GM21381 (cell line): ENCODE data around the gene LRFN5.

Experiments
- ATAC-seq: cut with Tn5 transposase; IDR thresholded peaks from one replicate; pipeline ENCODE4 v1.9.1; 2021; ENCODE audit warnings: mild to moderate bottlenecking, moderate library complexity; ENCODE audit not compliant: unreplicated experiment

Gene LRFN5

DNA sequence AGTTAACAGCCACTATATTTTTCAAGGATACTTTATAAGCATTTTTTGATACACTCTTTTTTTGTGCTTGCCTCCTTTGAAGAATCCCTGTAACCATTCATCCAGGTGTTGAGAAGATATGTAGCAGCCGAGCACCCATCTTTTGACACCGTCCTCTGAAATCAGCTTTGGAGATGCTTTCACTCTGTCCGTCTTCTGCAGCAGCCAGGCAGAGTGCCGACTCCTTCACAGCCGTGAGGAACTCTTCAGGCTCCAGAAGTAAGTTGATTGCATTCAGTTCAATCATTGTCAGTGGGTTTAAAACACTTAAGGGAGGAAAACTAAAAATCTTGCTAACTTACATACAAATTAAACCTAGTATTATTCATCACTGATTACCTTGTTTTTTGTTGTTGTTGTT is 160.1 kb downstream of the LRFN5 start:
- no peak for ATAC-seq

DNA sequence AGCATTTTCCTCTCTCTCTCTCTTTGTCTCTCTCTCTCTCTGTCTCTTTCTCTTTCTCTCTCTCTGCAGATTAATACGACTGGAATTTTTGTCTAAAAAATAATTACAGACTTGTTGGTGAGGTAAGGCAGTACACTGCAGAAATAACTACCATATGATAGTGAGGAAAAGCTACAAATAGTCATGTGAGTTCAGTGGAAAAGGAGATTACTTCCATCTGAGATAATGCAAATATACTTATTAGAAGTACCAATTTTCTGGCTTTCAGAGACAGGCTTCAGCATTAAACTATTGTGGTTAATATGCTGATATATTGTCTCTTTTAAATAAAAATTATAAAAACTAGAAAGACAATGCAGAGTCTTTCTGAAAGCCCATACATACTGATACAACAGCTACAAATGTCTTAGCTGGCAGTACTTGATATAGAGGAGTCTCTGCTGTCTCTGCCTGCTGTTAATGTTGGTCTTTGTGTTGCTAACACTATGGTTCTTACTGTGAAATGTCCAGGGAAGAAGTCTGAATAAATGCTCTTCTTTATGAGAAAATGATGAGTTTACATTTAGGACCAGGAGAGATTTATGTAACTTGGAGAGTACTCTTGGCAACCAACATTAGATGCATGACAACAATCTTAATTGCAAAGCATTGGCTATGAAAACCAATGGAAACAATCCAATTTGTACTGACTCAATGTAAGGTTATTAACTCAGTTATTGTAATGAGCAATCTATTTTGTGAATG is 167.0 kb downstream of the LRFN5 start:
- ATAC-seq = no peak

- ATAC-seq = no peak
Observed at GRCh38 chr14:41782511-41782910, 175.8 kb downstream of the LRFN5 start.

DNA sequence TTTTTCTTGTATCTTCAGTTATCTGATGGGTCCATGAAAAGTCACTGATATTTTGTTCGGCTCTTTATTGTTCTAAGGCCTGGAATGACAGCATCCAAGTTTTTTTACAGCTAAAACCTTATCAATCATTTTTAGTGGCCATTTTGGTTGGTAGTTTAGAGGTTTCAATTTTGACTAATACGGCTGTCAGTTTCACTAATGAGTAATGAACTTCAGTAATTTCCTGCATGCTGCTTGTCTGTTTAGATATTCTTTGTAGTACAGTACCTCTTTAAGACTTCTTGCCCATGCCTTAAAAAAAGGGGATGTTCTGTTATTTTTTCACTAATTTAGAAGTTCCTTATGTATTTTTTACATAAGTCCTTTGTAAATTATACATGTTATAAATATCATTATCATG is 176.7 kb downstream of the LRFN5 start:
- ATAC-seq = no peak

DNA sequence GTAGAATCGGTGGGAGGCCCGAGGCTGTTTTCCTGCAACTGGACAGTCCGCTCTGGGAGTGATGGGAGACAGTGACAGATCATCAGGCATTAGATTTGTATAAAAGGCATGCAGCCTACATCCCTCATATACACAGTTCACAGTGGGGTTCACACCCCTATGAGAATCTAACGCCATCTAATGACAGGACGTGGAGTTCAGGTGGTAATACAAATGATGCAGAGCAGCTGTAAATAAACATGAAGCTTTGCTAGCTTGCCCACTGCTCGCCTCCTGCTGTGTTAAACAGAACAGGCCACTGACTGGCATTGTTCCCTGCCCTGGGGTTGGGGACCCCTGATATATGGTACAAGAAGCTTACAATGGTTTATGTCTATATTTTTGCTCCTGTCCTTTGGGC is 179.0 kb downstream of the LRFN5 start:
- ATAC-seq = no peak

GRCh38 chr14:41799817-41800216 is 193.1 kb downstream of the LRFN5 start:
- no peak for ATAC-seq

GRCh38 chr14:41805633-41806032 is 199.0 kb downstream of the LRFN5 start:
- no peak for ATAC-seq

DNA sequence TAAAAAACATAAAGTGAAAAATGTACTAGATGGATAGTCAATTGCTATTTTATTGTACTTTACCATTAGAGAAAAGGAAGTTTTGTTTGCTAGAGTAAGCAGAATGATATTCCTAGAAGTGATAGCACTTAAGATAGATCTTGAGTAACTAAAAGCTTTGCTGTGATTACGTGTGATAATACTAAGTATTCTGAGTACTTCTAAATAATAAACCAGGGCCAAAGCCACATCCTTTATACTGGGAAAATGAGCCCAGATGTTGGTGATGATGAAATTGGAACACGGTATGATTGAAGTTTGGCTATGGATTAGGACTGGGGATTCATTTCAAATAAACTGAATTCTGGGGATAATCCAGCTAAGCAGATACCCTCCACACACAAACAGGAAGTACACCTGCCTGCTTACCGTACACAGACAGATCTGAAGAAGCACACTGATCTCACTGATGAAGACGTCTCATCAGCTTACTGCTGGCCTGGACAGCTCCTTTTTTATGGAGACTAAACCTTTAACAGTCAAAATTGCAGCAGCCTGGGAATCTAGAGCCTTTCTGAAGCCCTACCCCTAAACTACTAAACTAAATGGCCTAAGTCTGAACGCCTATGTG is 199.8 kb downstream of the LRFN5 start:
- no peak for ATAC-seq

GRCh38 chr14:41810362-41810761 is 203.7 kb downstream of the LRFN5 start:
- no peak for ATAC-seq

GRCh38 chr14:41817626-41818025 is 210.9 kb downstream of the LRFN5 start:
- ATAC-seq = no peak

DNA sequence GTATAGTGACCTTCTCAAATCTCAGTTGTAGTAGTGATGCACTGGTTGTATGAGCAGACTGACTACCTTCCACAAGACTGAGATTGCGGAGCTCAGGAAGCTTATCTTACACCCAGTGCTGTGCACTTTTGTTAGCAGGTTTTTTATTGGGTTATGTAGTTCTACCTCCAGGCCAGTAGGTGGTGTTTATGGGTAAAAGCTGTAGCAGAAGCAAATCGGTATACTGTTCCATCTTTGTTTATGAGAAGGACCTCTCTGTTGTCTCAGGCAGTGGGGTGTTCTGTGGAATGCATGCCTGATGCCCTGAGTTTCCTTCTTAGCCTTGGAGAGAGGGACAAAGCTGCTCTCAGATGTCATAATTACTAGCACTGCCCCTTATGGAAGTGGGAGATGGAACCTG is 217.8 kb downstream of the LRFN5 start:
- no peak for ATAC-seq

DNA sequence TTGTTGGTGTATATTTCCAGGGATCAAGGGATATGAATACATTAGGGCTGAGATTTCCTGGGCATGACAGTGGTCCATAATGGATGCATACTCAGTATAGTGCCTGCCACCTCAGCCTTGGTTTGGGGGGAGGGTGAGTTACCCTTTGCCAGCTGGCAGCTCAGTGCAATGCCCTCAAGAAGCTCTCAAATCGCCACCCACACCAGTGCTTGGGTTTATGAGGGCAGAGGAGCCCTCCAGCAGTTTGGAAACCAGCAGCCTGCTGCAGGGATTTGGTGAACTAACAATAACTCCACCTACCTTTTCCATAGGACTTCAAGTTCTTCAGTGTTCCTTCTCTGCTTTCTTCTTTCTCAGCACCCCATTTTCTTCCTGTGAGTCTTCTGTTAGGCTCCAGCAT is 218.9 kb downstream of the LRFN5 start:
- no peak for ATAC-seq

DNA sequence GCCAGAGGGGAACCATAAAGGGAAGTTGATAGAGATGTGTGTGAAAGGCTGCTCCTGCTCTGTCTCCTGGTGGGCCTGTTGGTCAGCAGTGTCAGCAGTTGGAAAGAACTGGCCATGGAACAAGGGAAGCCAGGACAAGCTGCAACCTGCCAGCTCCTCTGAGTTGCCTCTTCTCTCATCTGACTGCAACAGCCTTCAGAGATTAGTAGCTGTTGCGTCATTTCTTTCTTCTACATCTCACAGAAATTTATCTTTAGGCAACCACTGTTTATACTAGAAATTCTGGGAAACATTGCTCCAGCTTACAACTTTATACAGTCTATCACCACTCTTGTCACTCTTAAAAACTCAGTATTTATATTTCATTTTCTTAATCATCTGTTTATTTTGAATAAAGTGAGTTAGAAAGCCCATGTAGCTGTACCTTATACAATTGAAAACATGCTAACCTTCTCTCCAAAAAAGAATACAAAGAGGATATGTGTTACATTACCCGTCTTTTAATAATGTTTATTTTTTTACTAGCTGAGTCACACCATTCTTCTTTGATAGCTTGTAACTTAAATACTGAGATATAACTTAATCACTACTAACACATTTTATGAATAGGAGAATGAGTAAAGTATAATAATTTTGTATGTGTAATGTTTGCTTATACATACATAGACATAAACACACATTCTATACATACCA is 224.2 kb downstream of the LRFN5 start:
- no peak for ATAC-seq

DNA sequence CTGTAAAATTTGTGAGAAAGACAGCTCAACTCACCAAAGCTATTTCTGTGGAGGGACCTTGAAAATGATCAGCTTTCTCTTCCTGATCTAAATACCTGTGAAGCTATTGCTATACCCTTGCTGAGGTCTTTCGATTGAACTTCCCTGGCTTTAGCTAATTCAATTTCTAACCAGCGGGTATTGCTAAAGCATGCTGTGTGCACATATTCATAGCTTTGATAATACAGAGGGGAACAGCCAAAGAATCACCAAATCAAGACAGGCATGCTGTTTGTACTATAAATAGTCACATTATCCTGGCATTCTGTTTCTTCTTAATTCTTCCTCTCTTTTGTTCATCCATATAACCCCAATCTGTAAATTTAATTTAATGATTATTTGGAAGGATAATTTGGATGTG is 233.0 kb downstream of the LRFN5 start:
- ATAC-seq = no peak

DNA sequence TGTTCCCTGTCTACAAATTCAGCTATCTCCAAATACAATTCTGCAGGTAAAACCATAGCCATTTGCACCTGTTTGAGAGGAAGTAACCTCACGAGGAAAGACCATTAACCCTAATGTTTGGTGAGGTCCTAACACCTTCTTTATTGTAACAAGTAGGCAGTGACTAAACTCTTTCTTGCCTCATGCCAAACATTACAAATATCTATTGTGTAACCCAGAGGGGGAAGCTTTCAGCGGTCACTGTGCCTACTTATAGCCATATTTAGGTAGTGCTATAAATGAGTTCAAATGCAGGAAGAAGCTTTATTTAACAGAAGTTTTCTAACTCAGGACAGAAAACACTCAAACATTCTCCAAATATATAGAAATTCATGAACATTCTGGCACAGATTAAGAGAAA is 252.7 kb downstream of the LRFN5 start:
- no peak for ATAC-seq

GRCh38 chr14:41860586-41860985 is 253.9 kb downstream of the LRFN5 start:
- ATAC-seq = no peak

GRCh38 chr14:41865894-41866293 is 259.2 kb downstream of the LRFN5 start:
- ATAC-seq = no peak

GRCh38 chr14:41868396-41868795 is 261.7 kb downstream of the LRFN5 start:
- ATAC-seq = no peak

GRCh38 chr14:41872931-41873685 is 266.4 kb downstream of the LRFN5 start:
- ATAC-seq = no peak

DNA sequence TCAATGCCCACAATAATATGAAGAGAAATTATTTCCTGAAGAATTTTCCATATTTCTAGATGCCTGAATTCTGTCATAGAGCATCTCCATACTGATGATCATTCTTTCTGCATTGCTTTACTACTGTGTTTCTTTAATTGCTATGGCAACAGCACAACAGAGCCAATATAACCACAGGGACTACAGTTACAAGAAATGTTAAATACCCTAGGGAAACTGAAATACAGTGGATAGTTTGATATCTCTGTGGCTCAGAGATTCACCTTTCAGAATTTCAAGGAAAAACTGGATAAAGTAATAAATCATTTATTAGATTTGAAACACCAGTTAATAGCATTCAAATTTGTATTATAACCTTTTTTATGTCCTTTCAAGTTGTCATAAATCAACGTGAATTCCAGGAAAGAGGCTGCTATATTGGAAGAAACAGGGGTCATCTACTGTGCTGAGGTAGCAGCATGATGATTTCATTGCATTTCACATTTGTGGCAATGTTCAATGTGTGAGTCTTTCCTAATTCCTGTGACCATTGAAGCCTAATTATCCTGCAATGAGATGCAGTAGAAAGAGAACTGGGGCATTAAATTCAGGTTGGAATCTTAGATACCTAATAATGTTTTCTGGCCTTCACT is 267.1 kb downstream of the LRFN5 start:
- no peak for ATAC-seq

DNA sequence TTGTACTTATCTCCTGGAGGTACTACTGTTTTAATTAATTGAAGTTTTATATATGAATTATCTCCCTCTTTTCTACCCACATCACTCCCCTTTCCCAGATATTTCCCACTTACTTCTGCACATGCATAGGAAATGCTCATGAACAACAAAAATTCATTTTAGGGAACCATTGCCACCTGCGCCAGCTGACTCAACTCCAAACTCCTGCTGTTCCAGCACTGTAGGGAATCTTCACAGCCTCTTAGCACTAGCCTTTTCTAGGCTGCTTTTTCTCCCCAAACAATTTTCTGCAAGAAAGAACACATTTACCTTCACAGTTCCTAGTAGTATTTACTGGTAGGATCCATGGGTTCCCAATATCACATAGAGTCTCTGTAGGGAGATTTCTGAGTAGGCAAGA is 268.4 kb downstream of the LRFN5 start:
- no peak for ATAC-seq
